GM12878 (cell line): Measurements from ENCODE around the gene ALG12.

Experiments used
- ASH2L ChIP-seq: fragments of 300-600, 200-600 bp; sonication (generic); IDR thresholded peaks from 2 replicates; pipeline ENCODE4 v1.6.1; 2017; ENCODE audit warnings: low read depth, mild to moderate bottlenecking, borderline replicate concordance
- CHD2 ChIP-seq: IDR thresholded peaks from 2 replicates; pipeline ENCODE4 v1.6.1; 2011; ENCODE audit warnings: low read depth, low read length, improper control_type of control experiment, borderline replicate concordance
- CTCF ChIP-seq, 3 experiments: IDR thresholded peaks in 2 of 3; conservative IDR thresholded peaks in 1 of 3; 2 replicates each; pipeline ENCODE4 v1.5.1; 2011; ENCODE audit warnings: low read depth in 3 of 3, low read length in 3 of 3, mild to moderate bottlenecking in 3 of 3, control low read depth in 2 of 3, moderate library complexity in 2 of 3, inconsistent platforms in 1 of 3, mixed read lengths in 1 of 3; ENCODE audit not compliant: control insufficient read depth in 2 of 3, insufficient read depth in 1 of 3; ENCODE audit errors: extremely low read depth in 1 of 3
- EZH2 ChIP-seq: IDR thresholded peaks from 2 replicates; pipeline ENCODE4 v1.6.1; 2012; ENCODE audit warnings: low read depth, mild to moderate bottlenecking, control low read depth, inconsistent platforms, low read length, borderline replicate concordance; ENCODE audit not compliant: control insufficient read depth
- NFYB ChIP-seq: IDR thresholded peaks from 2 replicates; pipeline ENCODE4 v1.6.1; 2011; ENCODE audit warnings: low read depth, mild to moderate bottlenecking, low read length, improper control_type of control experiment, moderate library complexity; ENCODE audit not compliant: insufficient read depth
- POLR2A ChIP-seq: IDR thresholded peaks from 2 replicates; pipeline ENCODE4 v1.6.1; 2011; ENCODE audit warnings: low read depth, mild to moderate bottlenecking, low read length
- REST ChIP-seq: IDR thresholded peaks from 2 replicates; pipeline ENCODE4 v1.6.1; 2012; ENCODE audit warnings: mild to moderate bottlenecking, low read depth, low read length
- SP1 ChIP-seq: IDR thresholded peaks from one replicate; pipeline ENCODE4 v1.6.1; 2011; ENCODE audit warnings: low read depth, low read length
- SPI1 ChIP-seq: IDR thresholded peaks from 2 replicates; pipeline ENCODE4 v1.6.1; 2011; ENCODE audit warnings: low read depth, mild to moderate bottlenecking, low read length, moderate library complexity, borderline replicate concordance; ENCODE audit not compliant: insufficient read depth
- TCF7 ChIP-seq: IDR thresholded peaks from 2 replicates; pipeline ENCODE4 v1.6.1; 2014; ENCODE audit warnings: antibody characterized with exemption, borderline replicate concordance
- ZNF207 ChIP-seq: fragments of 450-650 bp; IDR thresholded peaks from 2 replicates; pipeline ENCODE4 v1.6.1; 2014; ENCODE audit warnings: antibody characterized with exemption, mild to moderate bottlenecking, borderline replicate concordance
- TF ChIP-seq, protein P1 (sequence below): IDR thresholded peaks from 2 replicates; pipeline ENCODE4 v1.6.1; 2011; ENCODE audit warnings: borderline replicate concordance, low read depth, mild to moderate bottlenecking, moderate library complexity, mixed read lengths, low read length; ENCODE audit not compliant: insufficient read depth; ENCODE audit errors: extremely low read length

- TF ChIP-seq REST (no peak), EZH2 (no peak), POLR2A (no peak), CTCF (IDR thresholded peaks at IDR 0.05 in 2 of 3, conservative IDR thresholded peaks at IDR 0.05 in 1 of 3; ENCODE audit: control insufficient read depth in 2 of 3, extremely low read depth in 1 of 3, insufficient read depth in 1 of 3, low read depth in 3 of 3, low read length in 3 of 3) (no peak), CHD2 (no peak), ZNF207 (no peak), SP1 (no peak), ASH2L (no peak), TCF7 (no peak), NFYB (no peak), SPI1 (no peak)
- TF ChIP-seq, protein P1, sequence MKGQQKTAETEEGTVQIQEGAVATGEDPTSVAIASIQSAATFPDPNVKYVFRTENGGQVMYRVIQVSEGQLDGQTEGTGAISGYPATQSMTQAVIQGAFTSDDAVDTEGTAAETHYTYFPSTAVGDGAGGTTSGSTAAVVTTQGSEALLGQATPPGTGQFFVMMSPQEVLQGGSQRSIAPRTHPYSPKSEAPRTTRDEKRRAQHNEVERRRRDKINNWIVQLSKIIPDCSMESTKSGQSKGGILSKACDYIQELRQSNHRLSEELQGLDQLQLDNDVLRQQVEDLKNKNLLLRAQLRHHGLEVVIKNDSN = no peak
These were observed 41.5 kb upstream of the ALG12 start for GRCh38 chr22:49959782-49960158.
